OCI-LY1 (cell line): ENCODE results near the gene MACROD2.

ENCODE experiments used
- EZH2 ChIP-seq: fragments of 200-600 bp; sonication (generic), shearing (Covaris generic); IDR thresholded peaks from 2 replicates; pipeline ENCODE4 v1.8.0; 2017; ENCODE audit warnings: borderline replicate concordance, mixed run types, mild to moderate bottlenecking, antibody characterized with exemption, low read length, moderate library complexity, mixed read lengths
- TF ChIP-seq, protein P1 (sequence below): fragments of 200-600 bp; sonication (generic), shearing (Covaris generic); IDR thresholded peaks from 2 replicates; pipeline ENCODE4 v1.5.1; 2017; ENCODE audit warnings: mild to moderate bottlenecking, antibody characterized with exemption, low read length, moderate library complexity, mixed read lengths

GRCh38 chr20:15570156-15570555 is 1574.8 kb downstream of the MACROD2 start:
- no peak for TF ChIP-seq EZH2
- TF ChIP-seq, protein P1, sequence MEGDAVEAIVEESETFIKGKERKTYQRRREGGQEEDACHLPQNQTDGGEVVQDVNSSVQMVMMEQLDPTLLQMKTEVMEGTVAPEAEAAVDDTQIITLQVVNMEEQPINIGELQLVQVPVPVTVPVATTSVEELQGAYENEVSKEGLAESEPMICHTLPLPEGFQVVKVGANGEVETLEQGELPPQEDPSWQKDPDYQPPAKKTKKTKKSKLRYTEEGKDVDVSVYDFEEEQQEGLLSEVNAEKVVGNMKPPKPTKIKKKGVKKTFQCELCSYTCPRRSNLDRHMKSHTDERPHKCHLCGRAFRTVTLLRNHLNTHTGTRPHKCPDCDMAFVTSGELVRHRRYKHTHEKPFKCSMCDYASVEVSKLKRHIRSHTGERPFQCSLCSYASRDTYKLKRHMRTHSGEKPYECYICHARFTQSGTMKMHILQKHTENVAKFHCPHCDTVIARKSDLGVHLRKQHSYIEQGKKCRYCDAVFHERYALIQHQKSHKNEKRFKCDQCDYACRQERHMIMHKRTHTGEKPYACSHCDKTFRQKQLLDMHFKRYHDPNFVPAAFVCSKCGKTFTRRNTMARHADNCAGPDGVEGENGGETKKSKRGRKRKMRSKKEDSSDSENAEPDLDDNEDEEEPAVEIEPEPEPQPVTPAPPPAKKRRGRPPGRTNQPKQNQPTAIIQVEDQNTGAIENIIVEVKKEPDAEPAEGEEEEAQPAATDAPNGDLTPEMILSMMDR = no peak
